ENCODE measurements around the gene ADGRG3.

ADGRG3 gene

GRCh38 chr16:57658878-57659674 is 9.0 kb upstream of the ADGRG3 start:
- DNase-seq (ENCODE audit: extremely low spot score): no peak
- CTCF ChIA-PET: interaction anchor here (0.6 kb wide), 1 partner anchor 463 kb away, joined by 3 read pairs; no protein-coding TSS in a partner anchor
- POLR2A ChIA-PET: no interaction called here
- TF ChIP-seq BHLHE40 (IDR thresholded peaks at IDR 0.05; ENCODE audit: borderline replicate concordance) (no peak), FOXA1 (IDR thresholded peaks at IDR 0.05) (no peak)

GRCh38 chr16:57660715-57661463 is 7.2 kb upstream of the ADGRG3 start:
- TF ChIP-seq FOXM1 (IDR thresholded peaks at IDR 0.05; ENCODE audit: borderline replicate concordance): no peak
- TF ChIP-seq BHLHE40 (IDR thresholded peaks at IDR 0.05; ENCODE audit: borderline replicate concordance): no peak
- no peak for TF ChIP-seq SUZ12 (IDR thresholded peaks at IDR 0.05)
- TF ChIP-seq LEF1 (IDR thresholded peaks at IDR 0.05; ENCODE audit: borderline replicate concordance): no peak
- TF ChIP-seq HDGF (IDR thresholded peaks at IDR 0.05; ENCODE audit: borderline replicate concordance): no peak
- TF ChIP-seq SP1 (IDR thresholded peaks at IDR 0.05): no peak
- CTCF ChIA-PET: no interaction called here
- POLR2A ChIA-PET: no interaction called here
- DNase-seq (ENCODE audit: extremely low spot score): no peak

GRCh38 chr16:57661510-57661909 is 6.6 kb upstream of the ADGRG3 start:
- no peak for TF ChIP-seq FOXM1 (IDR thresholded peaks at IDR 0.05; ENCODE audit: borderline replicate concordance)
- no peak for TF ChIP-seq NFRKB (IDR thresholded peaks at IDR 0.05)
- TF ChIP-seq LEF1 (IDR thresholded peaks at IDR 0.05; ENCODE audit: borderline replicate concordance): no peak
- TF ChIP-seq TARDBP (IDR thresholded peaks at IDR 0.05): no peak
- POLR2A ChIA-PET: no interaction called here
- no peak for DNase-seq (ENCODE audit: extremely low spot score)
- CTCF ChIA-PET: no interaction called here

- POLR2A ChIA-PET: no interaction called here
- CTCF ChIA-PET: no interaction called here
- TF ChIP-seq HDGF (IDR thresholded peaks at IDR 0.05; ENCODE audit: borderline replicate concordance) (no peak), PKNOX1 (IDR thresholded peaks at IDR 0.05) (no peak), LEF1 (IDR thresholded peaks at IDR 0.05; ENCODE audit: borderline replicate concordance) (no peak), ZNF384 (IDR thresholded peaks at IDR 0.05) (no peak), FOXA1 (IDR thresholded peaks at IDR 0.05) (no peak)
- no peak for DNase-seq (ENCODE audit: extremely low spot score)
These were observed 5.9 kb upstream of the ADGRG3 start for GRCh38 chr16:57661936-57662906.

GRCh38 chr16:57663436-57663835 is 4.7 kb upstream of the ADGRG3 start:
- TF ChIP-seq FOXA1 (IDR thresholded peaks at IDR 0.05) (no peak), PKNOX1 (IDR thresholded peaks at IDR 0.05) (no peak), ARNT (IDR thresholded peaks at IDR 0.05) (no peak), LEF1 (IDR thresholded peaks at IDR 0.05; ENCODE audit: borderline replicate concordance) (no peak), ELF4 (IDR thresholded peaks at IDR 0.05) (no peak), FOXK2 (IDR thresholded peaks at IDR 0.05) (no peak), FOXM1 (IDR thresholded peaks at IDR 0.05; ENCODE audit: borderline replicate concordance) (no peak), SP1 (IDR thresholded peaks at IDR 0.05) (no peak), BHLHE40 (IDR thresholded peaks at IDR 0.05; ENCODE audit: borderline replicate concordance) (no peak)
- ChIA-PET POLR2A (no interaction called here), CTCF (no interaction called here)
- DNase-seq (ENCODE audit: extremely low spot score): no peak

- CTCF ChIA-PET: interaction anchor here (0.6 kb wide), 1 partner anchor 114 kb away, joined by 3 read pairs; no protein-coding TSS in a partner anchor
- TF ChIP-seq ELF4 (IDR thresholded peaks at IDR 0.05) (no peak), NFRKB (IDR thresholded peaks at IDR 0.05) (no peak), BHLHE40 (IDR thresholded peaks at IDR 0.05; ENCODE audit: borderline replicate concordance) (no peak)
- POLR2A ChIA-PET: interaction anchor here (1.0 kb wide), 1 partner anchor 71 kb away, joined by 3 read pairs; the partner anchor contains the start of gene KATNB1
- no peak for DNase-seq (ENCODE audit: extremely low spot score)
These were observed 4.0 kb upstream of the ADGRG3 start for GRCh38 chr16:57663917-57664661.

GRCh38 chr16:57664662-57665025 is 3.5 kb upstream of the ADGRG3 start:
- POLR2A ChIA-PET: interaction anchor here (1.0 kb wide), 1 partner anchor 71 kb away, joined by 3 read pairs; the partner anchor contains the start of gene KATNB1
- CTCF ChIA-PET: interaction anchor here (0.6 kb wide), 1 partner anchor 114 kb away, joined by 3 read pairs; no protein-coding TSS in a partner anchor
- no peak for DNase-seq (ENCODE audit: extremely low spot score)
- TF ChIP-seq SUZ12 (IDR thresholded peaks at IDR 0.05): no peak
- TF ChIP-seq ARNT (IDR thresholded peaks at IDR 0.05): no peak
- TF ChIP-seq SP1 (IDR thresholded peaks at IDR 0.05): no peak
- no peak for TF ChIP-seq PKNOX1 (IDR thresholded peaks at IDR 0.05)
- no peak for TF ChIP-seq LEF1 (IDR thresholded peaks at IDR 0.05; ENCODE audit: borderline replicate concordance)
- TF ChIP-seq NFRKB (IDR thresholded peaks at IDR 0.05): no peak
- TF ChIP-seq FOXA1 (IDR thresholded peaks at IDR 0.05): no peak
- no peak for TF ChIP-seq HDGF (IDR thresholded peaks at IDR 0.05; ENCODE audit: borderline replicate concordance)
- TF ChIP-seq ZNF384 (IDR thresholded peaks at IDR 0.05): no peak
- TF ChIP-seq TARDBP (IDR thresholded peaks at IDR 0.05): no peak
